Upper lobe of right lung (tissue), 1 donor: ENCODE data around the gene TRIM47. TPM values are rescaled to one million over a fixed set of nuclear protein-coding genes. Genes with fewer than 3 reads are reported as not detected.
"Not testable (repeated sequence)": the region's sequence is repeated elsewhere in the genome, so short reads cannot be mapped to it uniquely, and the experiment has no call there.

Experiments
- ATAC-seq: fragments of 200-7000 bp; cut with Tn5 transposase; one replicate; pipeline ENCODE4 v1.9.1; 2020; ENCODE audit warnings: mild to moderate bottlenecking, moderate library complexity
- DNase-seq: peaks from one replicate; pipeline ENCODE4 v3.0.0-alpha.2; 2020
- H3K27ac ChIP-seq: fragments of 200-600 bp; one replicate; pipeline ENCODE4 v1.8.0; 2022
- H3K27me3 ChIP-seq: fragments of 200-600 bp; one replicate; pipeline ENCODE4 v1.8.0; 2022; ENCODE audit warnings: mild to moderate bottlenecking
- H3K36me3 ChIP-seq: fragments of 200-600 bp; one replicate; pipeline ENCODE4 v1.8.0; 2022
- H3K4me1 ChIP-seq: fragments of 200-600 bp; one replicate; pipeline ENCODE4 v1.8.0; 2022
- H3K4me3 ChIP-seq: fragments of 200-600 bp; one replicate; pipeline ENCODE4 v1.8.0; 2022; ENCODE audit warnings: mild to moderate bottlenecking
- H3K9me3 ChIP-seq: fragments of 200-600 bp; one replicate; pipeline ENCODE4 v1.8.0; 2022
- intact Hi-C: fragments of 100-400 bp; cut with DNase I; formaldehyde crosslinking; loops from one replicate; pipeline ENCODE4 v1.11.0; 2022
- total RNA-seq: library from RNA; stranded (reverse); fragmentation: NEBNext Ultra II Directional; extraction: Animal tissue kit (Norgen Biotek cat#: 25700); gene quantifications from one replicate; pipeline ENCODE4 v1.2.1, GENCODE V29; 2021
- TF ChIP-seq, protein P1 (sequence below): fragments of 200-600 bp; IDR thresholded peaks from one replicate; pipeline ENCODE4 v1.8.0; 2022; ENCODE audit warnings: antibody characterized with exemption
- donor health status: DM: no; HTN: yes; CAD: no; lungs with severe emphysema.

The TRIM47 gene
- total RNA-seq, 1 donor from 2014 or later: 31.0 TPM

DNA sequence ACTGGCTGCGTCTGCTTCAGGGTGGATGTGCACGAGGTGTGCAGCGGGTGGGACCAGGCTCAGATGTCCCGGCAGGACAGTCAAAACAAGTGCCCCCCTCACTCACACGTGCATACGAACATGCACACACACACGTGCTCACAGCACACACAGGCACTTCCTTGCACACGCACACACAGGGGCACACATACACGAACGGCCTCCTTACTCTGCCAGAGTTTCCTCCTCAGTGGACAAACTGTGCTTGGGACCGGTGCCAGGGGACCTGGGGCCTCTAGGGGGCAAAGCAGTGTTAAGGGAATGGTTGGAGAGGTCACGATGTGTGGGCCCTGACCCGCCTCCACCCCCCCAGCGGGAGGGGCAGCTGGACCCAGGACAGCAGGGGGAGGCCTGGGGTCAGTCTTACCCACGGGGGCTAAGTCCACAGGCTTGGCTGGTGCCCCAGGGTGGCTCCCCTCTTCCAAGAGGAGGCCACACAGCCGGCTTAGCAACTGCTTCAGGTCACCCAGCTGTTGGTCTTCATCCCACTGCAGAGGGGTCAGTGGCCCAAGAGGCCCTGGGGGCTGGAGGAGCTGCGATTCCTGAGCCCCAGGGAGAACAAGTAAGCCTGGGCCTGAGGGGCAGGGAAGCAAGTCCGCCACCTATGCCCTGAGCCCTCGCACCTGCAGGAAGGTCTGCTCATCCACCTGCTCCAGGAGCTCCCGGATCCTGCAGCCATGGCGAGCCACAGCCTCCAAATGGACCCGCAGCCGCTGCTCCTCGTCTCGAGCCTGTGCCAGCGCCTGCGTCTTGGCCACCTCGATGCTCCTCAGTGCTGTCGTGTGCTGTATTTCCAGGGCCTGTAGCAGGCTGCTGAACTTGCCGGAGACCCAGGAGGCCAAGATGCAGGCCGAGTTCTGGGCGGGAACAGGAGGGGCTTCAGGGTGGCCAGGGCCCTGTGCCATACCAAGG is 13.5 kb upstream of the TRIM47 start:
- Histone ChIP-seq H3K4me1 (peaks cover 13% of the 10 kb centered on the region), H3K4me3 (no peak overlapping the region), H3K9me3 (no peaks in the 10 kb centered on the region), H3K27me3 (no peaks in the 10 kb centered on the region), H3K36me3 (peaks cover 30% of the 10 kb centered on the region), H3K27ac (no peak overlapping the region)
- ATAC-seq (no peak), DNase-seq (peak; percentile 64)
- TF ChIP-seq, protein P1, sequence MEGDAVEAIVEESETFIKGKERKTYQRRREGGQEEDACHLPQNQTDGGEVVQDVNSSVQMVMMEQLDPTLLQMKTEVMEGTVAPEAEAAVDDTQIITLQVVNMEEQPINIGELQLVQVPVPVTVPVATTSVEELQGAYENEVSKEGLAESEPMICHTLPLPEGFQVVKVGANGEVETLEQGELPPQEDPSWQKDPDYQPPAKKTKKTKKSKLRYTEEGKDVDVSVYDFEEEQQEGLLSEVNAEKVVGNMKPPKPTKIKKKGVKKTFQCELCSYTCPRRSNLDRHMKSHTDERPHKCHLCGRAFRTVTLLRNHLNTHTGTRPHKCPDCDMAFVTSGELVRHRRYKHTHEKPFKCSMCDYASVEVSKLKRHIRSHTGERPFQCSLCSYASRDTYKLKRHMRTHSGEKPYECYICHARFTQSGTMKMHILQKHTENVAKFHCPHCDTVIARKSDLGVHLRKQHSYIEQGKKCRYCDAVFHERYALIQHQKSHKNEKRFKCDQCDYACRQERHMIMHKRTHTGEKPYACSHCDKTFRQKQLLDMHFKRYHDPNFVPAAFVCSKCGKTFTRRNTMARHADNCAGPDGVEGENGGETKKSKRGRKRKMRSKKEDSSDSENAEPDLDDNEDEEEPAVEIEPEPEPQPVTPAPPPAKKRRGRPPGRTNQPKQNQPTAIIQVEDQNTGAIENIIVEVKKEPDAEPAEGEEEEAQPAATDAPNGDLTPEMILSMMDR: no peak
- intact Hi-C loops: no loop called here

DNA sequence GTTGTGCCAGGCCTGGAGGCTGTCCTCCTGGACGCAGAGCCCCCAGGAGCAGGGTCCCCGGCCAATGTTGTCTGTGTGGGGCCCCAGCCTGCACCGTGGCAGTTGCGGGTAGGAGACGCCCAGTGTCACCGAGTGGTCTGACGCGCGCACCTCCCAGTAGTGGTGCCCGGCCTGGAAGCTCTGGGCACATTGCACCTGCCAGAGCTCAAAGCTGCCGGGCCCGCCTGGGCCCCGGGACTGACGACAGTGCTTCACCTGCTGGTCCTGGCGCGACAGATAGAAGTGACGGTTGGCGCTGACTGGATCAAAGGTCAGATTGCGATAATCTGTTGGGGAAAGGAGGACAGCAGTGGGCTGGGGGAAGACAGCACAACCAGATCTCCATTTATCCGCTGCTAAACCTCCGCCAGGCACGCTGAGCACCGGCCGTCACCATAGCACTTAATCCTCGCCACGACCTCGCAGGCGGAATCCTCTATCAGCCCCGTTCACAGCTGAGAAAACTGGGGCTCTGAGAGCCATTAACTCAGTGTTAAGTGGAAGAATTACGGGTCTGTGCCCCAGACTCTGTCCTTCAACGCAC is 12.7 kb upstream of the TRIM47 start:
- Histone ChIP-seq H3K27me3 (no peaks in the 10 kb centered on the region), H3K4me1 (peaks cover 13% of the 10 kb centered on the region), H3K27ac (no peak overlapping the region), H3K36me3 (peaks cover 30% of the 10 kb centered on the region), H3K9me3 (no peaks in the 10 kb centered on the region), H3K4me3 (no peak overlapping the region)
- ATAC-seq (no peak), DNase-seq (peak; percentile 63)
- TF ChIP-seq, protein P1: no peak
- intact Hi-C loops: no loop called here

DNA sequence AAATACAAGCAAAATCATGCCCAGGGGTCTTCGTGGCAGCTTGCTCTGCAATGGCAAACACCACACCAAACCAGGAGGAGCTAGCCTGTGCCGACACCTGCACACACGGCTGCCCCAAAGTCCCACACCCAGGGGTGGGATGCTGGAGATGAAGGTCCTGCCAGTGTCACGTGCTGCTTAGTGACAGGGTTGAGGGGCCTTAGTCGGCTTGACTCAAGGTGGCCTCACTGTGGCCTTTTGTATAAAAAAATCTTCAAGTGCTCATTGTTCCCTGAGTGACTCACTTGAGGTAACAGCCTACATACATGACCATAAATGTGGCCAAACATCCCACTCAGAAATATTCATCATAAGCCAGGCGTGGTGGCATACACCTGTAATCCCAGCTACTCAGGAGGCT is 11.1 kb upstream of the TRIM47 start:
- peaks cover 30% of the 10 kb centered on the region for H3K36me3 ChIP-seq
- intact Hi-C loops: no loop called here
- DNase-seq (no peak), ATAC-seq (no peak)
- no peak overlapping the region for H3K4me3 ChIP-seq
- TF ChIP-seq, protein P1: no peak
- H3K9me3 ChIP-seq: no peaks in the 10 kb centered on the region
- H3K27me3 ChIP-seq: no peaks in the 10 kb centered on the region
- no peaks in the 10 kb centered on the region for H3K4me1 ChIP-seq
- no peak overlapping the region for H3K27ac ChIP-seq

DNA sequence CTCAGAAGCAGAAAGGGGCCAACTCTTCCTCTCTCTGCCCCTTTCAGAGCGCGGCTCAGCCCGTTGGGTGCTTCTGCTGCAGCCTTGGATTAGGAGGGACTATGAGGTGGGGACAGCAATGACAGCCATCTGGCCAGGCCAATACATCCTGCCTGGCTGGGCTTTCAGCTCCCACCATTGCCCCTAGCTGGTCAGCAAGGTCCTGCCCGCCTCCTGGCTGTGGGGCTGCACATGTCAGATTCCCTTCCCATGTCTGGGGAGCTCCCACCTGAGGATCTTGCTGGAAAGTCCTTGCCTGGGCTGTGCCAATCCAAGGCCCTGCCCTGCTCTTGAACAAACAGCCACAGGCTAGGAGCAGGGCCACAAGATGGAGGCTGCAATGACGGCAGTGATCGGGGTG is 10.1 kb upstream of the TRIM47 start:
- H3K36me3 ChIP-seq: peaks cover 30% of the 10 kb centered on the region
- H3K9me3 ChIP-seq: no peaks in the 10 kb centered on the region
- intact Hi-C loops: no loop called here
- H3K27me3 ChIP-seq: no peaks in the 10 kb centered on the region
- no peak overlapping the region for H3K27ac ChIP-seq
- ATAC-seq: no peak
- H3K4me3 ChIP-seq: no peak overlapping the region
- no peak for DNase-seq
- H3K4me1 ChIP-seq: no peaks in the 10 kb centered on the region
- TF ChIP-seq, protein P1: no peak

DNA sequence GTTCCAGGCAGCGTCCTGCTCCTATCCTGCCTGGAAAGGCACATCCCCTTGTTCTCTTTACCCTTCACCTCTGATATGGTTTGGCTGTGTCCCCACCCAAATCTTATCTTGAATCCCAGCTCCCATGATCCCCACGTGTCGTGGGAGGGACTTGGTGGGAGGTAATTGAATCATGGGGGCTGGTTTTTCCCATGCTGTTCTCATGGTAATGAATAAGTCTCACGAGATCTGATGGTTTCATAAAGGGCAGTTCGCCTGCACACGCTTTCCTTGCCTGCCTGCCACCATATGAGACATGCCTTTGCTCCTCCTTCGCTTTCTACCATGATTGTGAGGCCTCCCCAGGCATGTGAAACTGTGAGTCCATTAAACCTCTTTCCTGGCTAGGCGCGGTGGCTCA is 7.5 kb upstream of the TRIM47 start:
- ATAC-seq, H3K27me3 ChIP-seq, H3K4me3 ChIP-seq, H3K27ac ChIP-seq, DNase-seq, H3K9me3 ChIP-seq, intact Hi-C loops, H3K4me1 ChIP-seq: not testable (repeated sequence)
- peaks cover 16% of the 10 kb centered on the region for H3K36me3 ChIP-seq

DNA sequence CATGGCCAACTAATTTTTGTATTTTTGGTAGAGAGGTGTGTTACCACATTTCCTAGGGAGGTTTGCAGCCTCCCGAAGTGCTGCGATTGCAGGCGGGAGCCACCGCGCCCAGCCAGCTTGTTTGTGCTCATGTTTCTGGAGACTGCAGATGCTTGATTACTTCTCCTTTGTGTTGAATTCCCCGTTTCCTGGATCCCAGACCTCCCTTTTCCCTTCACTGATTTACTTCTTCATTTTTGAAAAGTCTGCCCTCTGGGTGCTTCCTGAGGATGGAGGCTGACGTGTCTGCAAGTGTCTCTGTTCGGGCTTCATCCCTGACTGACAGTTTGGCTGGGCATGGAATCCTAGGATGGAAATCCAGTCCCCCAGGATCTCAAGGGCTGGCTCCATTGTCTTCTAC is 7.0 kb upstream of the TRIM47 start:
- peaks cover 13% of the 10 kb centered on the region for H3K36me3 ChIP-seq
- intact Hi-C loops: no loop called here
- DNase-seq: no peak

More for the DNA sequence above, 7.0 kb upstream of the TRIM47 start:
- Histone ChIP-seq H3K4me1 (no peaks in the 10 kb centered on the region), H3K4me3 (no peak overlapping the region), H3K9me3 (no peaks in the 10 kb centered on the region), H3K27ac (no peak overlapping the region), H3K27me3 (no peaks in the 10 kb centered on the region)
- no peak for ATAC-seq
- TF ChIP-seq, protein P1: no peak
